ENCODE measurements around the gene MCC.

Gene MCC

GRCh38 chr5:113068559-113068958 lies 419.7 kb downstream of the MCC start:
- no peak overlapping the region for H3K27ac ChIP-seq
- TF ChIP-seq, protein P1, sequence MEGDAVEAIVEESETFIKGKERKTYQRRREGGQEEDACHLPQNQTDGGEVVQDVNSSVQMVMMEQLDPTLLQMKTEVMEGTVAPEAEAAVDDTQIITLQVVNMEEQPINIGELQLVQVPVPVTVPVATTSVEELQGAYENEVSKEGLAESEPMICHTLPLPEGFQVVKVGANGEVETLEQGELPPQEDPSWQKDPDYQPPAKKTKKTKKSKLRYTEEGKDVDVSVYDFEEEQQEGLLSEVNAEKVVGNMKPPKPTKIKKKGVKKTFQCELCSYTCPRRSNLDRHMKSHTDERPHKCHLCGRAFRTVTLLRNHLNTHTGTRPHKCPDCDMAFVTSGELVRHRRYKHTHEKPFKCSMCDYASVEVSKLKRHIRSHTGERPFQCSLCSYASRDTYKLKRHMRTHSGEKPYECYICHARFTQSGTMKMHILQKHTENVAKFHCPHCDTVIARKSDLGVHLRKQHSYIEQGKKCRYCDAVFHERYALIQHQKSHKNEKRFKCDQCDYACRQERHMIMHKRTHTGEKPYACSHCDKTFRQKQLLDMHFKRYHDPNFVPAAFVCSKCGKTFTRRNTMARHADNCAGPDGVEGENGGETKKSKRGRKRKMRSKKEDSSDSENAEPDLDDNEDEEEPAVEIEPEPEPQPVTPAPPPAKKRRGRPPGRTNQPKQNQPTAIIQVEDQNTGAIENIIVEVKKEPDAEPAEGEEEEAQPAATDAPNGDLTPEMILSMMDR (conservative IDR thresholded peaks at IDR 0.05): no peak

- no peak overlapping the region for H3K27ac ChIP-seq
- TF ChIP-seq, protein P1 (conservative IDR thresholded peaks at IDR 0.05): no peak
These were observed 420.5 kb downstream of the MCC start for GRCh38 chr5:113067635-113068344.

- TF ChIP-seq, protein P1 (conservative IDR thresholded peaks at IDR 0.05): no peak
- H3K27ac ChIP-seq: no peak overlapping the region
These were observed 422.6 kb downstream of the MCC start for GRCh38 chr5:113065626-113066025.

GRCh38 chr5:113064806-113065205 lies 423.4 kb downstream of the MCC start:
- no peak overlapping the region for H3K27ac ChIP-seq
- TF ChIP-seq, protein P1 (conservative IDR thresholded peaks at IDR 0.05): no peak

- TF ChIP-seq, protein P1 (conservative IDR thresholded peaks at IDR 0.05): no peak
- H3K27ac ChIP-seq: no peak overlapping the region
These were observed 424.3 kb downstream of the MCC start for GRCh38 chr5:113063927-113064326.

DNA sequence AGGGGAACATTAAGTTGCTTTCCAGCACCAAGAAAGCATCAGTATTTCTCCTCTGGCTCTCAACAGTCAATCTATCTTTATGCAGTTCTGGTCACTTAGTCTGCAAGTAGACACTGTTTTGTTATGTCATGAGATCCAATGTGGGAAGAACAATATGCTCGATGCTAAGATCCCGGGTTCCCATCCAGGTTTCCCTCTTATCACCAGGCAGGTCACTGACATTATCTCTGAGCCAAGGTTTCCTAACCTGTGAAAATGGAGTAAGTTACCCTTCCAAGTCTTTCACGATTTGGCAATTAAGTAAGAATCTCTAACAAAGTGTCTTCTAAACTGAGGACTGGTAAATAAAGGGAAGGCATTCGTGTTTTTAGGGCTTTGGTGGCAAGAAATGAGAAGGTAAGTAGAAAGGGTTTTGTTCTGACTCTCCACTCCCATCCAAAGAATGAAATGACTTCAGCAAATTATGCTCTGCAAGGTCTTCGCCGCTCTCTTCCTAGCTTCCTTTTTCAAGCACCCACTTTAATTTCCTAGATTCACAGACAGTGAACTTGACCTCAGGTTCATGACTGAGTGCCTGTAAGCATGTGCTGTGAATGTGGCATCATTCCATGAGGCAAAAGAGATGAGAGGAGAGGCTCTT lies 425.3 kb downstream of the MCC start:
- TF ChIP-seq, protein P1 (conservative IDR thresholded peaks at IDR 0.05): no peak
- H3K27ac ChIP-seq: no peak overlapping the region

GRCh38 chr5:113061846-113062780 lies 426.1 kb downstream of the MCC start:
- TF ChIP-seq, protein P1 (conservative IDR thresholded peaks at IDR 0.05): no peak
- H3K27ac ChIP-seq: no peak overlapping the region
